ENCODE results near the gene PAEP.

Gene PAEP

DNA sequence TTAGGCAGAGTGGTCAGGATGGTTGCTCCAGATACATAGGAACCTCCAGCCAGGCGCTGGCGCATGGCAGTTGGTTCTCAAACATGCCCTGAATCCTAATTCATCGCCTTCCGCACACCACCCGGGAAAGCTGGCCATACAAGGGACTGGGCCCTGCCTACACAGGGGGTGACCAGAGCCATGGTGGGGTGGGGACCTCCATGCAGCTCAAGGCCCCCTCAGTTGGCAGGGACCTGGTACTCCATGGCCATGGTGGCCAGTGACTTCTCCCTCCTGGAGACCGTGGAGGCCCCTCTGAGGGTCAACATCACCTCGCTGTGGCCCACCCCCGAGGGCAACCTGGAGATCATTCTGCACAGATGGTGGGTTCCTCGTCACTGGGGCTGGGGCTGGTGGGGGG lies 26.8 kb downstream of the PAEP start:
- TF ChIP-seq, protein P1, sequence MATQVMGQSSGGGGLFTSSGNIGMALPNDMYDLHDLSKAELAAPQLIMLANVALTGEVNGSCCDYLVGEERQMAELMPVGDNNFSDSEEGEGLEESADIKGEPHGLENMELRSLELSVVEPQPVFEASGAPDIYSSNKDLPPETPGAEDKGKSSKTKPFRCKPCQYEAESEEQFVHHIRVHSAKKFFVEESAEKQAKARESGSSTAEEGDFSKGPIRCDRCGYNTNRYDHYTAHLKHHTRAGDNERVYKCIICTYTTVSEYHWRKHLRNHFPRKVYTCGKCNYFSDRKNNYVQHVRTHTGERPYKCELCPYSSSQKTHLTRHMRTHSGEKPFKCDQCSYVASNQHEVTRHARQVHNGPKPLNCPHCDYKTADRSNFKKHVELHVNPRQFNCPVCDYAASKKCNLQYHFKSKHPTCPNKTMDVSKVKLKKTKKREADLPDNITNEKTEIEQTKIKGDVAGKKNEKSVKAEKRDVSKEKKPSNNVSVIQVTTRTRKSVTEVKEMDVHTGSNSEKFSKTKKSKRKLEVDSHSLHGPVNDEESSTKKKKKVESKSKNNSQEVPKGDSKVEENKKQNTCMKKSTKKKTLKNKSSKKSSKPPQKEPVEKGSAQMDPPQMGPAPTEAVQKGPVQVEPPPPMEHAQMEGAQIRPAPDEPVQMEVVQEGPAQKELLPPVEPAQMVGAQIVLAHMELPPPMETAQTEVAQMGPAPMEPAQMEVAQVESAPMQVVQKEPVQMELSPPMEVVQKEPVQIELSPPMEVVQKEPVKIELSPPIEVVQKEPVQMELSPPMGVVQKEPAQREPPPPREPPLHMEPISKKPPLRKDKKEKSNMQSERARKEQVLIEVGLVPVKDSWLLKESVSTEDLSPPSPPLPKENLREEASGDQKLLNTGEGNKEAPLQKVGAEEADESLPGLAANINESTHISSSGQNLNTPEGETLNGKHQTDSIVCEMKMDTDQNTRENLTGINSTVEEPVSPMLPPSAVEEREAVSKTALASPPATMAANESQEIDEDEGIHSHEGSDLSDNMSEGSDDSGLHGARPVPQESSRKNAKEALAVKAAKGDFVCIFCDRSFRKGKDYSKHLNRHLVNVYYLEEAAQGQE (IDR thresholded peaks at IDR 0.05; ENCODE audit: insufficient replicate concordance, low read depth), result no peak
- no peak overlapping the region for H3K4me3 ChIP-seq (replicated peaks; ENCODE audit: insufficient read depth, low read length)
- H3K27me3 ChIP-seq (ENCODE audit: insufficient read depth, poor library complexity, severe bottlenecking), result peaks cover 2% of the 10 kb centered on the region
- DNase-seq (ENCODE audit: low read depth in 1 of 2, low spot score in 1 of 2), result no peak
- no peak overlapping the region for H3K27ac ChIP-seq (replicated peaks)

DNA sequence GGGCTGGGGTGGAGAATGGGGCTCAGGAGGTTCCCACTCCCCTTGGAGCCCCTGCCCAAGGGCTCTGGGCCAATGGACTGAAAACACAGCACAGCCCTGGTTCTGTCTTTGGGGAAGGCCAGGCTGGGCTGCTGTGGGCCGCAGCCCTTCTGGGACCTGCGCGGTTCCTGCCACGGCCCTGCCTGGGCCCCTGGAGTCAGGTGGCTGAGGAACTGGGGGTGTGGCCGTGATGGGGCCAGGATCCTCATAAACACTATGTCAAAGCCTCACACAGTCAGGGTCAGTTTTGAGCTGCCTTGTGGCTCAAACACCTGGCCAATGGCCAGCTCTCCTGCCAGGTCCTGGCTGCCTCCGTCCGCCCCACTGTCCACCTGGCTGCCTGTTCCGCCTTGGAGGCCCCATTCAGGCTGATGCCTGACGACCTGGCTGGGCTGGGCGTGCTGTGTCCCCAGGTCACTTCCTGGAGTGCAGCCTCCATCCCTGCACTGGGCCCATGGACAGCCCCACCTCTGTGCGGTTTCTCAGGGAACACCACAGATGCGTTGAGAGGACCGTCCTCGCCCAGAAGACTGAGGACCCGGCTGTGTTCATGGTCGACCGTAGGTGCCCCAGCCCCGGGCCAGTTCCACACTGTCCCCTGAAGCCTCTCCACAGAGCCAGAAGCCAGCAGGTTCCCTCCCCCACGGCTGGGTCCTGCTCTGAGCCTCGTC lies 27.5 kb downstream of the PAEP start:
- TF ChIP-seq GABPA (IDR thresholded peaks at IDR 0.05; ENCODE audit: low read depth) (no peak), POLR2AphosphoS5 (IDR thresholded peaks at IDR 0.05; ENCODE audit: low read depth) (no peak), SPI1 (IDR thresholded peaks at IDR 0.05; ENCODE audit: borderline replicate concordance, low read depth) (no peak)
- TF ChIP-seq, protein P2, sequence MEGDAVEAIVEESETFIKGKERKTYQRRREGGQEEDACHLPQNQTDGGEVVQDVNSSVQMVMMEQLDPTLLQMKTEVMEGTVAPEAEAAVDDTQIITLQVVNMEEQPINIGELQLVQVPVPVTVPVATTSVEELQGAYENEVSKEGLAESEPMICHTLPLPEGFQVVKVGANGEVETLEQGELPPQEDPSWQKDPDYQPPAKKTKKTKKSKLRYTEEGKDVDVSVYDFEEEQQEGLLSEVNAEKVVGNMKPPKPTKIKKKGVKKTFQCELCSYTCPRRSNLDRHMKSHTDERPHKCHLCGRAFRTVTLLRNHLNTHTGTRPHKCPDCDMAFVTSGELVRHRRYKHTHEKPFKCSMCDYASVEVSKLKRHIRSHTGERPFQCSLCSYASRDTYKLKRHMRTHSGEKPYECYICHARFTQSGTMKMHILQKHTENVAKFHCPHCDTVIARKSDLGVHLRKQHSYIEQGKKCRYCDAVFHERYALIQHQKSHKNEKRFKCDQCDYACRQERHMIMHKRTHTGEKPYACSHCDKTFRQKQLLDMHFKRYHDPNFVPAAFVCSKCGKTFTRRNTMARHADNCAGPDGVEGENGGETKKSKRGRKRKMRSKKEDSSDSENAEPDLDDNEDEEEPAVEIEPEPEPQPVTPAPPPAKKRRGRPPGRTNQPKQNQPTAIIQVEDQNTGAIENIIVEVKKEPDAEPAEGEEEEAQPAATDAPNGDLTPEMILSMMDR (IDR thresholded peaks at IDR 0.05; ENCODE audit: insufficient read depth, low read length), result no peak
- TF ChIP-seq, protein P1 (IDR thresholded peaks at IDR 0.05; ENCODE audit: insufficient replicate concordance, low read depth), result no peak
- no peak for DNase-seq (ENCODE audit: low read depth in 1 of 2, low spot score in 1 of 2)
- Histone ChIP-seq H3K27me3 (ENCODE audit: insufficient read depth, poor library complexity, severe bottlenecking) (peaks cover 2% of the 10 kb centered on the region), H3K4me3 (replicated peaks; ENCODE audit: insufficient read depth, low read length) (no peak overlapping the region), H3K27ac (replicated peaks) (no peak overlapping the region)

DNA sequence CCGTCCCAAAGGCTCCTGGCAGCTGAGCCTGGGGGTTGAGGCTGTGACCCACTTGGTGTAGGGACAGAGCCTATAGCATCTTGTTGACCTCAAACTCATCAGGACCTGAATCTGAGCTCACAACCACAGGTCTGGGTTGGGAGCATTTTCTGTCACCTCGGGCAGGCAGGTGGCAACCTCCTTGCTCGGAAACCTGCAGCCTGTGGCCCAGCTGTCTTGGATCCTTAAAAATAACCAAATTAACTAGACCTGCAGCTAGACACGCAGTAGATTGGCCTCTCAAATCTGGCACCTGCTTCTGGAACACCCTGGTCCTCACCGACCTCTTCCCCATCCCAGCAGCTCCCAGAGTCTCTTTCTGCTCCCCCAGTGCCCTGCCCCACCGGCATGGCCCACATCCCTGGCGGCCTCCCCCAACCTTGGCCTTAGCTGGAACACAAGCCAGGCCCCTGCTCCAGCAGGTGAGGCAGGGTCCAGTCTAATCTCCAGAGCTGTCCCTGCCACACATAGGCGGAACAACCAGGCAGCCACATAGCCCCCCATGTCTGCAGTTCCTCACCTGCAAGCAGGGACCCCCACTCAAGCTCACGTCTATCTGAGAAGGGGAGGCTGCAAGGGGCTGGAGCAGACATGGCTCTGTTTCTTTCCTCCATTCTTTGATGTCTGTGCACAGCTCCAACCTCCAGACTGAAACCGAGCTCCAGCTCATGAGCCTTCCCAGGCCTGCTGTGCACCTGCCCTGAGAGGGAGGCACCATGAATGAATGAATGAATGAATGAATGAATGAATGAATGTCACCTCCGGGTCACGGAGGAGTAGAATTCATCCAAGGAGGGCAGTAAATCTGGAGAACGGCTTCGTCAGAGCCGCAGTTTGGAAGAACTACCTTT lies 28.3 kb downstream of the PAEP start:
- H3K4me3 ChIP-seq (replicated peaks; ENCODE audit: insufficient read depth, low read length), result no peak overlapping the region
- no peak overlapping the region for H3K27ac ChIP-seq (replicated peaks)
- TF ChIP-seq SPI1 (IDR thresholded peaks at IDR 0.05; ENCODE audit: borderline replicate concordance, low read depth) (no peak), POLR2AphosphoS5 (IDR thresholded peaks at IDR 0.05; ENCODE audit: low read depth) (no peak), GABPA (IDR thresholded peaks at IDR 0.05; ENCODE audit: low read depth) (no peak)
- TF ChIP-seq, protein P1 (IDR thresholded peaks at IDR 0.05; ENCODE audit: insufficient replicate concordance, low read depth), result no peak
- TF ChIP-seq, protein P2 (IDR thresholded peaks at IDR 0.05; ENCODE audit: insufficient read depth, low read length), result no peak
- no peak for DNase-seq (ENCODE audit: low read depth in 1 of 2, low spot score in 1 of 2)
- H3K27me3 ChIP-seq (ENCODE audit: insufficient read depth, poor library complexity, severe bottlenecking), result peaks cover 2% of the 10 kb centered on the region

Data from HL-60 (cell line).